ENCODE data around the gene JMJD6.

DNA sequence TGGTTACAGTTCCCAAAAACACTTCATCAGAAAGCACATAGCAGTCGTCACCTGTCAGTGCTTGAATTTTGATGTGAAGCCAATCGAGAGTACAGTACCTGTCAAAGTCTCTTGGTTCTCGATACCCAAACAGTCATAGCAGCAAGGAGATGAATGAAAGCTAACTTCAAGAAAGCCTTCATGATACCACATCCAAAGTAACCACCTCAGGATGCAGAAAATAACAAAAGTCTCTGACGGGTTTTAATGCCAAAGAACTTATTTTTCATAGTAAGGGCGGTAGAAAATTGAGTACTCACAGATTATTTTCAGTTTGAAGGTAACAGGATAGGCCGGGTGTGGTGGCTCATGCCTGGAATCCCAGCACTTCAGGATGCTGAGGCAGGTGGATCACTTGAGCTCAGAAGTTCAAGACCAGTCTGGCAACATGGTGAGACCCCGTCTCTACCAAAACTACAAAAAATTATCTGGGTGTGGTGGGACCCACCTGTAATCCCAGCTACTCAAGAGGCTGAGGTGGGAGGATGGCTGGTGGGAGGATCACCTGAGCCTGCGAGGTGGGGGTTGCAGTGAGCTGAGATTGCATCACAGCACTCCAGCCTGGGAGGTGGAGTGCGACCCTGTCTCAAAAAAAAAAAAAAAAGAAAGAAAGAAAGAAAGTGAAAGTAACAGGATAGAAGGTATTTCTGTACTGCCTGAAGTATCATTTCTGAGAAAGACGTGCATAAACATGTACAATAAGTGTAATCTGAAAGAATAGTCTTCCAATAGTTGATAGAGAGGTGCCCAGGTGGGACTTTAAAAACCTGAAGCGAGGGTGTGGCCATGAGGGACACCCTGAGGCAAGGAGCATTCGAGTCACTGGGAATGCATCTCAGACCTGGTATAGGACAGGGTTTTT, 26.9 kb upstream of the JMJD6 start:
- TF ChIP-seq, protein P1, sequence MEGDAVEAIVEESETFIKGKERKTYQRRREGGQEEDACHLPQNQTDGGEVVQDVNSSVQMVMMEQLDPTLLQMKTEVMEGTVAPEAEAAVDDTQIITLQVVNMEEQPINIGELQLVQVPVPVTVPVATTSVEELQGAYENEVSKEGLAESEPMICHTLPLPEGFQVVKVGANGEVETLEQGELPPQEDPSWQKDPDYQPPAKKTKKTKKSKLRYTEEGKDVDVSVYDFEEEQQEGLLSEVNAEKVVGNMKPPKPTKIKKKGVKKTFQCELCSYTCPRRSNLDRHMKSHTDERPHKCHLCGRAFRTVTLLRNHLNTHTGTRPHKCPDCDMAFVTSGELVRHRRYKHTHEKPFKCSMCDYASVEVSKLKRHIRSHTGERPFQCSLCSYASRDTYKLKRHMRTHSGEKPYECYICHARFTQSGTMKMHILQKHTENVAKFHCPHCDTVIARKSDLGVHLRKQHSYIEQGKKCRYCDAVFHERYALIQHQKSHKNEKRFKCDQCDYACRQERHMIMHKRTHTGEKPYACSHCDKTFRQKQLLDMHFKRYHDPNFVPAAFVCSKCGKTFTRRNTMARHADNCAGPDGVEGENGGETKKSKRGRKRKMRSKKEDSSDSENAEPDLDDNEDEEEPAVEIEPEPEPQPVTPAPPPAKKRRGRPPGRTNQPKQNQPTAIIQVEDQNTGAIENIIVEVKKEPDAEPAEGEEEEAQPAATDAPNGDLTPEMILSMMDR (optimal IDR thresholded peaks at IDR 0.05 in 1 of 3, IDR thresholded peaks at IDR 0.05 in 1 of 3, conservative IDR thresholded peaks at IDR 0.05 in 1 of 3; ENCODE audit: extremely low read depth in 1 of 3, insufficient read depth in 2 of 3, low read length in 3 of 3): no peak
- TF ChIP-seq EZH2 (IDR thresholded peaks at IDR 0.05; ENCODE audit: low read length): no peak
